GM18861 (cell line): ENCODE results near the gene DIAPH2.

ENCODE experiments used
- ATAC-seq: cut with Tn5 transposase; IDR thresholded peaks from one replicate; pipeline ENCODE4 v1.9.1; 2021; ENCODE audit not compliant: unreplicated experiment

Gene DIAPH2

DNA sequence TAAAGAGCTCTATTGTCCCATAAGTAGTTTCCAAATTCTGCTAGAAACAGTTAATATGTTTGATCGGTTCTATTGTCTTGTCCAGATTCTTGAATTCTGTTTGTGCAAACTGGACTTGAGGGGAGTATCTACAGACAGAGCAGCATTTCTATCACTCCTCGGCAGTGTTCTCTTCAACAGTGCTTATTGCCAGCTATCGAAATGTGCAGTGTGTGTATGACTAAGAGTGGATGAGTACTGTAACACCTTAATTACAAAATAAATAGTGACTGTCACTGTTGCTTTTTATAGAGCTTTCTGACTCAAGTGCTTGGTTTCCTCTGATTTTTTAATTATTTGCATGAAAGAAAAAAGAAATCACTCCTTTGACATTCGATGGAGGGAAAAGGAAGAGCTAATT, 473.6 kb downstream of the DIAPH2 start:
- no peak for ATAC-seq

- no peak for ATAC-seq
Observed at GRCh38 chrX:97159916-97160800, 475.5 kb downstream of the DIAPH2 start.

DNA sequence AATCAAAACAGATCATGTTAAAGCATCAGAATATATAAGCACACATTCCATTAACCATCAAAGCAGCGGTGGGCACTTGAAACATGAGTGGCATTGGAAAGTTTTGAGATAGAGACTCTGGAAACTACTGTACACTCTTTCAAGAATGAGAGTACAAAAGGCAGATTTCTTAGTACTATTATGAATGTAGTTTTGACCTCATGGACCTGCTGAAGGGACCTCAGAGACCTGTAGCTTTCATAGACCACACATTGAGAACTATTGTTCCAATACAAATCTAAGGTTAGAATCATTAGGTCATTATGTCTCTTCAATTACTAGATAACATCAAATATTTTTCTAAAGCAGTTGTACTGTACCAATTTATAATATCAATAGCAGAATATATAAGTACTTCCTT, 482.7 kb downstream of the DIAPH2 start:
- no peak for ATAC-seq

DNA sequence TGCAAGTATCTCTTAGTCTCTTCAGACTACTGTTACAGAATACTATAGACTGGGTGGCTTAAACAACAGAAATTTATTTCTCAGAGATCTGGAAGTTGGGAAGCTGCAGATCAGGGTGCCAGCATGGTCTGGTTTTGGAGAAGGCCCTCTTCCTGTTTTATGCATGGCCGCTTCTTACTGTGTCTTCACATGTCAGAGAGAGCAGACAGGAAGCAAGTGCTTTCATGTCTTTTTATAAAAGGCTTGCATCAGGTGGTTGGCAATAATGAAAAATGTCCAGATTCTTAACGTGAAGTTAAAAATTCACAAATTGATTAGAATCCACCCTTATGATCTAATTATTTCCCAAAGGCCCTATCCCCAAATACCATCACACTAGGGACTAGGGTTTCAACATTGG, 484.0 kb downstream of the DIAPH2 start:
- peak; percentile 47 for ATAC-seq

GRCh38 chrX:97175147-97175546, 490.5 kb downstream of the DIAPH2 start:
- no peak for ATAC-seq

- ATAC-seq: no peak
Observed at GRCh38 chrX:97189668-97190067, 505.0 kb downstream of the DIAPH2 start.

DNA sequence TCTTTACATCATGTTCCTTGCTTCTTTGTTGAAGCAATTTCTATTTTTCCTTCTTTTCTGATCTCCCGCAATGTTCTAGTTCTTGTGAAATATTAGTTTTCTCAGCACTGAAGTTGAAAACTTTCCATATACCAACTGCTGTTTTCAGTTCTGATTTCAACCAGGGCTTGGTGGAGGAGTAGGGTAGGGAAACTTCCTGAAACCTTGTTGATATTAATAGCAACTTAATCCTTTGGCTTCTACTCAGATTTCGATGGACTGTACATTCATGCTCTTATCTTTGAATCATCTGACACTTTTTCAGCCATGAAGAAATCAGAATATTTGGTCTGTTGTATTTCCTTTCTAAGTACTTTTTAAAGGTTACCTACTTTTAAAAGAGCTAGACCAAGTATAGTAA, 514.9 kb downstream of the DIAPH2 start:
- no peak for ATAC-seq

DNA sequence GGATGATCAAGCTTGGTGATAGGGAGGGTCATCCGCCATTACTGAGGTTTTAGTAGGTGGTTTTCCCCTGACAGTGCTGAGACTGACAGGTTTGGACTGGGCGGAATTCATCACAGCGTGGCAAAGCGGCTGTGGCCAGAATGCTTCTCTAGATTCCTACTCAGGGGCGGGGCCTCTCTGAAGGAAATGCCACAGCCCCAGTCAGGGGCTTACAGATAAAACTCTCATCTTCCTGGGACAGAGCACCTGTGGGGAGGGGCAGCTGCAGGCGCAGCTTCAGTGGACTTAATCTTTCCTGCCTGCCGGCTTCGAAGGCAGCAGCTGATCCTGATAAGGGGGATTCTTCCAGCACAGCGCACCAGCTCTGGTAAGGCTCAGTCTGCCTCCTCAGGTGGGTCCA, 515.8 kb downstream of the DIAPH2 start:
- no peak for ATAC-seq

- ATAC-seq: no peak
Observed at GRCh38 chrX:97210501-97210900, 525.9 kb downstream of the DIAPH2 start.

DNA sequence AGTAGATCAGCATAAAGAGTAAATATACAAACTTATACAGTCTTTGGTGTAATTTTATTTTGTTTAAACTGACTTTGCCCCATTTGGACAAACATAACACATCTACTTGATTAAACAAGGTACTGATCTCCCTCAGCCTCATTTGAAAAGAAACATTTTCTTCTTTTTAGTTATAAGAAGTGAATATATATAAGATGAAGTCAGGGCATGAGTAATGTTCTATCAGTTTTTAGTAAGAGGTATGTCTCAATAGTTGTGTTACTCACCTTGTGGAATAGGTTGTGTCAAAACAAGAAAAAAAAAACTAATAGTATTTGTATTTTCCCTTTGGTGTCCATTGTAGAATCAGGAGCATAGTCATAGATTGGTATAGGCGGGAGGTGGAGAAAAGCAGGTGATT, 526.4 kb downstream of the DIAPH2 start:
- ATAC-seq: no peak

DNA sequence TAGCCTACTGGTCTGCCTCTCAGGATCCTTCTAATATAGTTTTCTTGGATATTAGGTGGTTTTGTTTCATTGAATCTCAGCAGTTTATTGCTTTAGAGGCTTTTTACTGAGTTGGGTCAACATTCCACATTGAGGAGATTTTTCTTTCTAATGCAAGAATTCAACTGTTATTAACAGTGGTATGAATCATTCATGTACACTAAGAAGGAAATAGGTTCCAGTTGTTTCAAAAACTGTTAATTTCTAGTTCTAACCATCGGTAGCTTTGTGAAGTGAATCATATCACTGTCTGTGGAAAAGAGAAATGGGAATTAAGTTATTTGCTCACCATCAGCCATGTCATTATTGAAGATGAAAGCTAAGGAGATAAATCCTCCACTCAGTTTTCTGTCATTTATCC, 530.5 kb downstream of the DIAPH2 start:
- no peak for ATAC-seq

DNA sequence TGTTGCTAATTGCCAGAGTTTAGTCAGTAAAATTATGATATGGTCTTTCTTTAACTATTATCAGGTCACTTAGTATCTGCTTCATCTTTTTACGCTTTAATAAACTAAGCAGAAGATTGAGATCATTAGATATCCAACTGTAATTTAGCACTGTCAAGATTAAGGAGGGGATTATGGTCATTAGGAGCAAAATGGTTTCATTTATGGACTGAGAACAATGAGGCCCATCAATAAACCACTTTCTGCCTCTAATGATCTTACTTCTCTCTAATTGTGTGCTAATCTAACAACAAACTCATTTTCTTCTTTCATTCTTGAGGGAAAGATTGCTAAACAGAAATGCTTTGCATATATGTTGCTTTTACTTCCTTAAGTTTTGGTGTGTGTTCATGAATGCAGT, 539.5 kb downstream of the DIAPH2 start:
- no peak for ATAC-seq

DNA sequence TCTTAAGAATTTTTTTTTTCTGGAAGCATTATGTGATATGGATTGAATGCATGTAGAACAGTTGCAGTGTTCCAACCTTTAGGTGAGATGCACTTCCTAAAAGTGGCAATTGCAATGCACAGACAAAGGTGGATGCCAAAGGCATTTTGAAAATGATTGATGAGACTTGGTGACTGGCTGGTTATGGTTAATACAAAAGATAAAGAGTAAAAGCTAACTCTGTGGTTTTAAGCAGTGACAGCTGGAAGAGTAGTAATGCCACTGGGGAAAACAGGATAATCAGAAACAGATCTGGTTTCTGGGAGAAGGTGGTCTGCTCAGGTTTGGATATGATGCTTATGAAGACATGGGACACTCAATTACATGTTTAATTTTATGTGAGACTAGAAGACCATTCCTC, 544.7 kb downstream of the DIAPH2 start:
- no peak for ATAC-seq

DNA sequence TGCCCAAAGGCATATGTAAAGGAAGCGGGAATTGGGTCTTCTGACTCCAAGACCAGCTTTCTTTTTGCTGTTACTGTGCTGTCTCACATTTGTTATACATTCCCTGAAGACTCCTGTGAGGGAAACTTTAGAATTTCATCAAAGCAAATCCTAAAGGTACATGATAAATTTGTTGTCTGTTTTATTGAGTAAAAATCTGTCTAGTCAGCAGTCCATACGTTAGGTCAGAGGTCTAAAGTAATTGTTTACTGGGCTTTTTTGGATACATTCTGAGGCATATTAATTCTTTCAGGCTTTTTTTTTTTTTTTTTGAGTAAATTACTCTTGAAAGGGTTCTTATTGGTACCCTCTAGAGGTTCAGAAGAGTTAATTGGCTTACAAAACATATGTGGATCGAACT, 546.3 kb downstream of the DIAPH2 start:
- no peak for ATAC-seq

DNA sequence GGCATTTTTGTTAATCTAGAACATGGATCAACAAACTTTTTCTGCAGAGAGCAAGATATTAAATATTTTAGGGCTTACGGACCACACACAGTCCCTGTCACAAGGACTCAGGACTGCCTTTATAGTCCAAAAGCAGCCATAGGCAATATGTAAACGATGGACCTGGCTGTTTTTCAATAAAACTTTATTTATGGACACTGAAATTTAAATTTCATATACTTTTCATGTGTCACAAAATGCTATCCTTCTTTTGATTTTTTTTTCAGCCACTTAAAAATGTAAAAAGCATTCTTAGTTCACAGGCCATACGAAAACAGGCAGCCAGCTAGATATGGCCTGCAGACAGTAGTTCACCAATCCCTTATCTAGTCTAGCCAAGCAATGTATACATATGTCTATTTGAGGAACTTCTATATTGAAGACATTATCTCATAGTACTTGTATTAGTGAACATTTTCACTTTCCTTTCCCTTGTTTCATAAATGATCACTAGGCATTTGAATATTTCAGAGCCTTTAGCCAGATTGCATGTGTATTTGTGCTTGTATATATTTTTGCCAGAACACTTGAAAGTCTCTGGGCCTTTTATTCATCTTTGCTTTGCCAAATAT, 549.9 kb downstream of the DIAPH2 start:
- peak; percentile 99 for ATAC-seq

DNA sequence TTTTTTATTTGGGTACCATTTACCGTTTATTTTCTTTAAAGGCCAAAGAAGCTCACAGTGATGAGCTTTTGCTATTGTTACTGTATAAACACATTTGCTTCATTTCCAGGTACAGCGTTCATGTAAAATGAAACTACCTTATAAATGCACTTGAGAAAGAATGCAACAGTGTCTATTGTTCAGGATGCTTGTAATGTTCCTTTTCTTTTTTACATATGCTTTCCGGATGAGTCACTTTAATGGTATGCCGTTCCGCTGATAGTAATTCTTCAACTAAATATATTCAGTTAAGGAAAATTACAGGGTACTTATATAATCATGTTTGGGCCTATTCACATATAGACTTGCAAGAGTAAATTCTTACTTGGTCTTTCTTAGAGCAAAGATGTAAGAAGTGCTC, 554.0 kb downstream of the DIAPH2 start:
- no peak for ATAC-seq

DNA sequence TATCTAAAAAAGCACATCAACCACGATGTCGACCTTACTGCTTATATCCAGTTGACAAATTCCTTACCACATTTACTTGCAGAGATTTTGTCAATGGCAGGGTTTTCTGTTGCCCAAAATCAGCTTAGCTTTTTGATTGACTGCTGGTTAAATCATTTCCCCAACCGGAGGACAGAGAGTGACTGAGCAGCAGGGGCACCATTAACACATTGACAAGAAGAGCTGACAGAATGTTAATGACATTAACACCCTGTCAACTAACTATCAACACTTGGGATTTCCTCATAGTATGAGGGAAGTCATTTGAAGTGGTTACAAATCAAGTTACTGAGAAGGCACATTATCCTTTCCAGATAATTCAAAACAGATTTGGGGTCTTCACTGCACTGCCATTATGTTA, 567.5 kb downstream of the DIAPH2 start:
- no peak for ATAC-seq

DNA sequence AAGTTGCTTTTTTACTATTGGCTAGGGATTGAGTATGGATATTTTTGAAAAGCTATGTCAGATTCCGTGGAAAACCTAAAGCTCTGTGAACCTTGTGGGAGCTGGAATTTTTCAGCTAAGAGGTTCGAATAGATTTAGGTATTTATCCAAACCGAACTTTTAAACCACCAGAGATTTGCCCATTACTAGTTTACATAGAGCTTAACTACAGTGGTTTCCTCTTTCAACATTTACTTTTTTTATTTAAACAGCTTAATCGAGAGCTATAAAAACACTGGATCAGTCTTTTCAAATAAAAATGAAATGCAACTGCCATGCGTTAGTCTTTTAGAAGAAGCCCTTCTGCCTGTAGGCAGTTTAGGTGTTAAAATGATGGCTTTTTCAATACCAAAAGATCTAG, 576.0 kb downstream of the DIAPH2 start:
- no peak for ATAC-seq

- no peak for ATAC-seq
Observed at GRCh38 chrX:97266406-97267121, 581.9 kb downstream of the DIAPH2 start.

GRCh38 chrX:97267396-97268181, 582.9 kb downstream of the DIAPH2 start:
- no peak for ATAC-seq

- ATAC-seq: no peak
Observed at GRCh38 chrX:97268182-97268680, 583.6 kb downstream of the DIAPH2 start.
